AG09319 (cell line): Measurements from ENCODE around the gene PSME3IP1.

Experiments
- DNase-seq: peaks from one replicate; pipeline ENCODE4 v3.0.0-alpha.2; 2010; ENCODE audit warnings: low read depth; ENCODE audit errors: extremely low read depth
- CTCF ChIP-seq: IDR thresholded peaks from 2 replicates; pipeline ENCODE4 v1.5.1; 2011; ENCODE audit warnings: low read depth, mild to moderate bottlenecking, inconsistent platforms, low read length, moderate library complexity

PSME3IP1 gene

GRCh38 chr16:57143149-57143921 lies 42.5 kb downstream of the PSME3IP1 start:
- no peak for TF ChIP-seq CTCF

GRCh38 chr16:57141822-57142631 lies 43.8 kb downstream of the PSME3IP1 start:
- DNase-seq = no peak
- TF ChIP-seq CTCF = no peak

More at GRCh38 chr16:57143149-57143921, 42.5 kb downstream of the PSME3IP1 start:
- DNase-seq = no peak

- DNase-seq = no peak
- TF ChIP-seq CTCF = no peak
Measured at GRCh38 chr16:57140931-57141668, 44.7 kb downstream of the PSME3IP1 start.

- TF ChIP-seq CTCF = no peak
- DNase-seq = no peak
Measured at GRCh38 chr16:57138281-57138935, 47.4 kb downstream of the PSME3IP1 start.

GRCh38 chr16:57137566-57138273 lies 48.1 kb downstream of the PSME3IP1 start:
- no peak for DNase-seq
- no peak for TF ChIP-seq CTCF

GRCh38 chr16:57137043-57137442 lies 48.8 kb downstream of the PSME3IP1 start:
- TF ChIP-seq CTCF = no peak
- no peak for DNase-seq
